Fibroblast of lung (primary cell): ENCODE measurements around the gene RPL11.

ENCODE experiments used
- EZH2 ChIP-seq: IDR thresholded peaks from 2 replicates; pipeline ENCODE4 v1.5.1; 2012; ENCODE audit warnings: low read length, control low read depth, mild to moderate bottlenecking; ENCODE audit errors: missing control alignments
- TF ChIP-seq, protein P1 (sequence below), 2 donors: IDR thresholded peaks in 1 of 2; conservative IDR thresholded peaks in 1 of 2; 1 replicate in 1 of 2; 2 replicates in 1 of 2; pipeline ENCODE4 v1.5.1; 2011 to 2012; ENCODE audit warnings: low read length in 2 of 2, control low read depth in 1 of 2, inconsistent platforms in 1 of 2, low read depth in 1 of 2, mild to moderate bottlenecking in 1 of 2

DNA sequence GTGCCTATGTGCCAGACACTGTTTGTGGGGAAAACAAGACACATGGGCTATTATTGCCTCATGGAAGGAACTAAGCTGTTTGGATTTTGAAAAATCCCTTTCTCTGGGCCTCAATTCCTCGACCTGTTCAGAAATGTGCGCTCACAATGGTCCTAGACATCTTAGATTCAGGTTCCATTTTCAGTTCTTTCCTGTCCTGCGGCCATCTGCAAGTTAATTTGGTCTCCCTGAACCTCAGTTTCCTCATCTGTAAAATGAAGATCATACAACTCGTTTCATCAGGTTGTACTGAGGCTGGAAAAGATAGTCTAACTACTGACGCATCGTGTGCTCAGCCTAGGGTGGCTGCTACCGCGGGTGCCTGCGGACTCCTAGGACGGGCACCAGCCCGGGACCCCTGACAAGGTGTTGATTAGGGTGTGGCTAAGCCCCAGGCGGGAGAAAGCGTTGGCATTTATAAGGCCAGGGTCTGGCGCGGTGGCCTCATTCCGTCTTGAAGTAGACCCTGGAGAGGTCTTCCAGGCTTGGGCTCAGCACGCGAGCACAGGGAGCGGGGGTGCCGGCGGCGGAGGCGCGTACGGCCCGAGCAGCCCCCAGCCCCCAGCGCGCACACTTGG, 51.2 kb downstream of the RPL11 start:
- TF ChIP-seq, protein P1, sequence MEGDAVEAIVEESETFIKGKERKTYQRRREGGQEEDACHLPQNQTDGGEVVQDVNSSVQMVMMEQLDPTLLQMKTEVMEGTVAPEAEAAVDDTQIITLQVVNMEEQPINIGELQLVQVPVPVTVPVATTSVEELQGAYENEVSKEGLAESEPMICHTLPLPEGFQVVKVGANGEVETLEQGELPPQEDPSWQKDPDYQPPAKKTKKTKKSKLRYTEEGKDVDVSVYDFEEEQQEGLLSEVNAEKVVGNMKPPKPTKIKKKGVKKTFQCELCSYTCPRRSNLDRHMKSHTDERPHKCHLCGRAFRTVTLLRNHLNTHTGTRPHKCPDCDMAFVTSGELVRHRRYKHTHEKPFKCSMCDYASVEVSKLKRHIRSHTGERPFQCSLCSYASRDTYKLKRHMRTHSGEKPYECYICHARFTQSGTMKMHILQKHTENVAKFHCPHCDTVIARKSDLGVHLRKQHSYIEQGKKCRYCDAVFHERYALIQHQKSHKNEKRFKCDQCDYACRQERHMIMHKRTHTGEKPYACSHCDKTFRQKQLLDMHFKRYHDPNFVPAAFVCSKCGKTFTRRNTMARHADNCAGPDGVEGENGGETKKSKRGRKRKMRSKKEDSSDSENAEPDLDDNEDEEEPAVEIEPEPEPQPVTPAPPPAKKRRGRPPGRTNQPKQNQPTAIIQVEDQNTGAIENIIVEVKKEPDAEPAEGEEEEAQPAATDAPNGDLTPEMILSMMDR (conservative IDR thresholded peaks at IDR 0.05 in 1 of 2, IDR thresholded peaks at IDR 0.05 in 1 of 2; ENCODE audit: low read depth in 1 of 2, low read length in 2 of 2), result no peak
- TF ChIP-seq EZH2, result no peak
